ENCODE results near the gene SPOCD1.
A peak's percentile ranks its signal among the peaks of the same experiment; 100 is the strongest.

Gene SPOCD1

GRCh38 chr1:31815752-31816500, at the start of gene SPOCD1:
Gene SPOCD1, minus strand, starts transcription at chr1:31816022. Its CDS starts 689 bp downstream, at chr1:31815333.
- peak; percentile 91 for DNase-seq

- DNase-seq: no peak
Observed at GRCh38 chr1:31862071-31862470, 46.2 kb upstream of the SPOCD1 start.

- DNase-seq: no peak
Observed at GRCh38 chr1:31861346-31861745, 45.5 kb upstream of the SPOCD1 start.

GRCh38 chr1:31860581-31860980, 44.8 kb upstream of the SPOCD1 start:
- no peak for DNase-seq

- DNase-seq: no peak
Observed at GRCh38 chr1:31859719-31860118, 43.9 kb upstream of the SPOCD1 start.

GRCh38 chr1:31859044-31859443, 43.2 kb upstream of the SPOCD1 start:
- DNase-seq: no peak

- DNase-seq: no peak
Observed at GRCh38 chr1:31857863-31858262, 42.0 kb upstream of the SPOCD1 start.

- no peak for DNase-seq
Observed at GRCh38 chr1:31856140-31856539, 40.3 kb upstream of the SPOCD1 start.

- DNase-seq: no peak
Observed at GRCh38 chr1:31855038-31855845, 39.4 kb upstream of the SPOCD1 start.

- DNase-seq: no peak
Observed at GRCh38 chr1:31849653-31850052, 33.8 kb upstream of the SPOCD1 start.

GRCh38 chr1:31848381-31848897, 32.6 kb upstream of the SPOCD1 start:
- DNase-seq: no peak

GRCh38 chr1:31846484-31846883, 30.7 kb upstream of the SPOCD1 start:
- DNase-seq: no peak

- no peak for DNase-seq
Observed at GRCh38 chr1:31843506-31843905, 27.7 kb upstream of the SPOCD1 start.

- DNase-seq: no peak
Observed at GRCh38 chr1:31839662-31840343, 24.0 kb upstream of the SPOCD1 start.

GRCh38 chr1:31837451-31838158, 21.8 kb upstream of the SPOCD1 start:
- DNase-seq: no peak

- peak; percentile 10 for DNase-seq
Observed at GRCh38 chr1:31836638-31837037, 20.8 kb upstream of the SPOCD1 start.

- DNase-seq: no peak
Observed at GRCh38 chr1:31835415-31835814, 19.6 kb upstream of the SPOCD1 start.

GRCh38 chr1:31834501-31834900, 18.7 kb upstream of the SPOCD1 start:
- DNase-seq: no peak

GRCh38 chr1:31831397-31832378, 15.9 kb upstream of the SPOCD1 start:
- no peak for DNase-seq

- DNase-seq: no peak
Observed at GRCh38 chr1:31830511-31830910, 14.7 kb upstream of the SPOCD1 start.

GRCh38 chr1:31830065-31830464, 14.2 kb upstream of the SPOCD1 start:
- DNase-seq: no peak
